Glutamatergic neuron (in vitro differentiated cells): ENCODE results near the gene GSTA5. TPM values are rescaled to one million over a fixed set of nuclear protein-coding genes. Genes with fewer than 3 reads are reported as not detected.

Experiments used
- DNase-seq: peaks from one replicate; pipeline ENCODE4 v3.0.0; 2022
- H3K27ac Mint-ChIP-seq: one replicate; pipeline ENCODE4 v1.8.0; 2020; ENCODE audit warnings: mild to moderate bottlenecking, mixed read lengths, inconsistent platforms; ENCODE audit not compliant: unreplicated experiment
- H3K27me3 Mint-ChIP-seq: one replicate; pipeline ENCODE4 v1.8.0; 2020; ENCODE audit warnings: mild to moderate bottlenecking, moderate library complexity, mixed read lengths, inconsistent platforms; ENCODE audit not compliant: unreplicated experiment
- H3K36me3 Mint-ChIP-seq: one replicate; pipeline ENCODE4 v1.8.0; 2020; ENCODE audit warnings: mild to moderate bottlenecking, mixed read lengths, inconsistent platforms; ENCODE audit not compliant: unreplicated experiment
- H3K4me1 Mint-ChIP-seq: one replicate; pipeline ENCODE4 v1.8.0; 2020; ENCODE audit warnings: mild to moderate bottlenecking, low read depth, mixed read lengths, inconsistent platforms; ENCODE audit not compliant: unreplicated experiment
- H3K4me3 Mint-ChIP-seq: one replicate; pipeline ENCODE4 v1.8.0; 2020; ENCODE audit warnings: mild to moderate bottlenecking, mixed read lengths, inconsistent platforms; ENCODE audit not compliant: unreplicated experiment
- H3K9me3 Mint-ChIP-seq: one replicate; pipeline ENCODE4 v1.8.0; 2020; ENCODE audit warnings: mild to moderate bottlenecking, moderate library complexity, mixed read lengths, inconsistent platforms; ENCODE audit not compliant: unreplicated experiment
- total RNA-seq: library from RNA; stranded (reverse); fragmentation: NEBNext Ultra II Directional; extraction: Animal tissue kit (Norgen Biotek cat#: 25700); gene quantifications from one replicate; pipeline ENCODE4 v1.2.1, GENCODE V29; 2021; ENCODE audit not compliant: unreplicated experiment
- TF ChIP-seq, protein P1 (sequence below): fragments of 200-600 bp; sonication (generic); IDR thresholded peaks from one replicate; pipeline ENCODE4 v1.5.0; 2021; ENCODE audit not compliant: partially characterized antibody, unreplicated experiment

The GSTA5 gene
- total RNA-seq, 1 donor from 2014 or later = not detected

DNA sequence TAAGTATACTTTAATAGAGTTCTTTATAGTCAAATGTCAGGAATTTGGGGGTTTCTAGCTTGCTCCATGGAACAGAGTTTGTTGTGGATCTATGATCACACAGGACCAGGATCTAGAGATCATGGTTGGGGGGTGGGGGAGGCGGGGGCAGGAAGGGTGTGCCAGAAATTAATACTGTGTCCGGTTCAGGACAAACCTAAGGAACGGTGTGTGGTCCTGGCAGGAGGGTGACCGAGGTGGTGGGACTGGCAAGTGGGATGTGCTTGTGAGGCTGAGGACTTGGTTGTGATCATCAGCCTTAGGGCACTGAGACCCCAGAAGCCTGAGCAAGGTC lies 41.0 kb upstream of the GSTA5 start:
- Mint-ChIP-seq H3K27ac (no peak overlapping the region), H3K4me1 (no peaks in the 10 kb centered on the region), H3K4me3 (no peak overlapping the region)

DNA sequence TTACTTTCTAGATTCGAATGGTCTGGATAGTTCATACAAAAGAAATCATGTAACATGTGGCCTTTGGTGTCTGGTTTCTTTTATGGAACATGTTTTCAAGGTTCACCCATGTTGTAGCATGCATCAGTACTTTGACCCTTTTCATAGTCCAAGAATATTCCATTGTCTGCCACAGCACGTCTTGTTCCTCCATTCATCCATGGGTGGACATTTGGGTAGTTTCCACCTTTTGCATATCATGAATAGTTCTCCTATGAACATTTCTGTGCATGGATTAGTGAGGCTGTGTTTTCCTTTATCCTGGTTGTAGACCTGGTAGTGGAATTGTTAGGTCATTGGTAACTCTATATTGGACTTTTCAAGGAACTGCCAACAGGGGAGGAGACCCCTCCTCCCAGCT lies 37.2 kb upstream of the GSTA5 start:
- Mint-ChIP-seq H3K36me3 (no peaks in the 10 kb centered on the region), H3K27me3 (no peaks in the 10 kb centered on the region), H3K4me3 (no peak overlapping the region), H3K4me1 (peaks cover 2% of the 10 kb centered on the region), H3K27ac (no peak overlapping the region), H3K9me3 (peaks cover 2% of the 10 kb centered on the region)
- TF ChIP-seq, protein P1, sequence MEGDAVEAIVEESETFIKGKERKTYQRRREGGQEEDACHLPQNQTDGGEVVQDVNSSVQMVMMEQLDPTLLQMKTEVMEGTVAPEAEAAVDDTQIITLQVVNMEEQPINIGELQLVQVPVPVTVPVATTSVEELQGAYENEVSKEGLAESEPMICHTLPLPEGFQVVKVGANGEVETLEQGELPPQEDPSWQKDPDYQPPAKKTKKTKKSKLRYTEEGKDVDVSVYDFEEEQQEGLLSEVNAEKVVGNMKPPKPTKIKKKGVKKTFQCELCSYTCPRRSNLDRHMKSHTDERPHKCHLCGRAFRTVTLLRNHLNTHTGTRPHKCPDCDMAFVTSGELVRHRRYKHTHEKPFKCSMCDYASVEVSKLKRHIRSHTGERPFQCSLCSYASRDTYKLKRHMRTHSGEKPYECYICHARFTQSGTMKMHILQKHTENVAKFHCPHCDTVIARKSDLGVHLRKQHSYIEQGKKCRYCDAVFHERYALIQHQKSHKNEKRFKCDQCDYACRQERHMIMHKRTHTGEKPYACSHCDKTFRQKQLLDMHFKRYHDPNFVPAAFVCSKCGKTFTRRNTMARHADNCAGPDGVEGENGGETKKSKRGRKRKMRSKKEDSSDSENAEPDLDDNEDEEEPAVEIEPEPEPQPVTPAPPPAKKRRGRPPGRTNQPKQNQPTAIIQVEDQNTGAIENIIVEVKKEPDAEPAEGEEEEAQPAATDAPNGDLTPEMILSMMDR = no peak
- DNase-seq = no peak

More for the DNA sequence above, 41.0 kb upstream of the GSTA5 start:
- no peaks in the 10 kb centered on the region for H3K9me3 Mint-ChIP-seq
- DNase-seq = no peak
- H3K27me3 Mint-ChIP-seq = no peaks in the 10 kb centered on the region
- H3K36me3 Mint-ChIP-seq = no peaks in the 10 kb centered on the region
- TF ChIP-seq, protein P1 = no peak

DNA sequence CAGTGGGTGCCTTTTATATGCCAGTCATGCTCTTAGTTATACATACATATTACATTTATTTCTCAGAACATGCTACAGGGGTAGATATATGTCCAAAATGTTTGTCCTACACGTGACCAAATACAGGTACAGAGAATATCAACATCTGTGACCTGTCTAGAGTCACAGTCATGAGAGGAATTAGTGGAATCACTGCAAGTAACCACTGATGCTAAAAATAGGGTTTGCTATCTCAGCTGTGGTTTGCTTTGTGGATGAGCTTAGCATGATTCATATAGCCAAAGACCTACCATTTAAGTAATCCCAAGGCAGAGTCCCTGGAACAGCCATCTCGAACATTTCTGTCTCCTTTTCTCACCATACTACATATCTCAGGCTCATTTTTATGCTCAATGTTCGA lies 36.6 kb upstream of the GSTA5 start:
- TF ChIP-seq, protein P1 = no peak
- Mint-ChIP-seq H3K4me1 (peaks cover 2% of the 10 kb centered on the region), H3K4me3 (no peak overlapping the region), H3K27me3 (no peaks in the 10 kb centered on the region), H3K9me3 (peaks cover 2% of the 10 kb centered on the region), H3K27ac (no peak overlapping the region), H3K36me3 (no peaks in the 10 kb centered on the region)
- DNase-seq = no peak

DNA sequence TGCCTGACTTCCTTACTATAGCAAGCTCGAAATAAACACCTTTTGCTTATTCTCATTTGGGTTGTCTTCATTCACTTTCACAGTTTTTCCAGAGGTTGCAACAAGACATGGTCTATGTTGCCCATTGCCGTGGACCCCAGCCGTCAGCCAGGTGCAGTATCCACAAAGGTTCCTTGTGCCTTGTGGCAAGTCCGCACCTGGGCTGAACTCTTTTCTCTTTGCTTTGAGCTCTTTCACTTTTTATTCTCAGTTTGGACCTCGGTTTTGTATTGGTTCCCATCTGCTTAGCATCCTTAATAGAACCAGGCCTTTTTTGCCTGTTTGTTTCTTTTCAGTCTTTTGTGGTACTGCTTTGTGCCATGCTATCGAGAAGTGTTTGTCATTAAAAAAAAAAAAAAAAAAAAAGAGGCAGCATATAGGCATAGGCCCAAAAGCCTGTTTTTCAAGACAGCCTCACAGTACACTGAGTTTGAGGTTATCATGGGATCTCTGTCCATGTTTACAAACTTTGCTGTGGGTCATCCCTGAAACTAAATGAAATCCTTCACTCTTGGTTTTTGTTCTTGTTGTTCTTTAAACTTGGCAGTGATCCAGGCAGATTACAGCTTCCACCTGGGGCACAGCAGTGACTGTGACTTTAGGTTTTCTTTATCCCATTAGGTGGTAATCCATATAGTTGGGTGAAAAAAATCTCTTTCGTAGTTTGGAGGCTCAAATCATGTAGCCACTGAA lies 35.6 kb upstream of the GSTA5 start:
- Mint-ChIP-seq H3K4me3 (no peak overlapping the region), H3K4me1 (peaks cover 2% of the 10 kb centered on the region), H3K27ac (no peak overlapping the region), H3K9me3 (peaks cover 2% of the 10 kb centered on the region), H3K36me3 (no peaks in the 10 kb centered on the region), H3K27me3 (no peaks in the 10 kb centered on the region)
- TF ChIP-seq, protein P1 = no peak
- DNase-seq = no peak

DNA sequence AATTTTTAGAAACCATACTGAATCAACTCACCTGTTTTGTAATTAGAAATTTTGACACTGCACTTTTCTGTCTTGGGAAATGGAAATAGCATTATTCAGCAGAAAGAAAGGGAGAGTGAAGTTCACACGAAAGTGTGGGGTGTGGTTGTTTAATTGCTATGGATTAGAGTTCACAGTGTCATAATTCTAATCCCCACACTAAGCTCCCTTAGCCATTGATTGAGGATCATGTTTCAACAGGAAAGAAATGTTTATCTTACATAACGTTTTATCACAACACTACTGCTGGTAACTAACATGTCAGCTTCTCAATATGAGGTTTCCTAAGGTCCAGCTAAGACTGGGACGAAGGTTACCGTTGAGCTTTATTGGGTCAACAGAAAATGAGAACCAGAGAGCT lies 31.4 kb upstream of the GSTA5 start:
- H3K9me3 Mint-ChIP-seq = peaks cover 2% of the 10 kb centered on the region
- TF ChIP-seq, protein P1 = no peak

More for the DNA sequence above, 31.4 kb upstream of the GSTA5 start:
- no peak overlapping the region for H3K4me3 Mint-ChIP-seq
- H3K27me3 Mint-ChIP-seq = no peaks in the 10 kb centered on the region
- H3K4me1 Mint-ChIP-seq = peaks cover 2% of the 10 kb centered on the region
- no peak for DNase-seq
- no peak overlapping the region for H3K27ac Mint-ChIP-seq
- no peaks in the 10 kb centered on the region for H3K36me3 Mint-ChIP-seq
